HG03521 (cell line): Measurements from ENCODE around the gene CA12.

Experiments
- ATAC-seq: cut with Tn5 transposase; IDR thresholded peaks from one replicate; pipeline ENCODE4 v1.9.1; 2021; ENCODE audit warnings: mild to moderate bottlenecking, moderate library complexity; ENCODE audit not compliant: unreplicated experiment

CA12 gene

DNA sequence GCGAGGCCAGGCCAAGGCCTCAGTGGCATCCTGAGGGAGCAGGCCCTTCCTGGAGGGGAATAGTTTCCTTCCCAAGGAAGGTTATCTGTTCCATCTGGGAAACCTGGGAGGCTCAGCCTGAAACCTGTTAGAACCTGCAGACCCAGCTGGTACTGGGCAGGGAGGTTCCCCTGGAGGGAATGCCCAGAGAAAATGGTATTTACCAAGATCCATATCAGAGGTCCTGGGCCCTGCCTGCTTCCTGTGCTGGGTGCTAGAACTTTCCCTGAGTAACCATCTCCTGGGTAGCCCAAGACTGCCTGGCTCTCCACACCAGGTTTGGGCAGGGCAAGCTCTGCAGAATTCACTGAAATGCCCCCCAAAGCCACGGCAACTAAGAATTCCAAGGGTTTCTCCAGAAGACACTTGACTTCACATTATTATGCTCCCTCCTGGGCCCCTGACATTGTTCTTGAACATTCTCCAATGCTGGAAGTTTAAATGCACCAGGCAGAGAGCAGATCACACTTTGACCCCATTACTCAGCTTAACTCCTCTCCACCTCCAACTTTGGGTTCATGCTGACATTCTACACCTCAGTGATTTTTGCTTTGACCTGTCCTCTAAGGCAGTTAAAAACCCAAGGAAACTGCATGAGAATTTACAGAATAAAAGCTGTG lies 2.0 kb downstream of the CA12 start:
- ATAC-seq = no peak

DNA sequence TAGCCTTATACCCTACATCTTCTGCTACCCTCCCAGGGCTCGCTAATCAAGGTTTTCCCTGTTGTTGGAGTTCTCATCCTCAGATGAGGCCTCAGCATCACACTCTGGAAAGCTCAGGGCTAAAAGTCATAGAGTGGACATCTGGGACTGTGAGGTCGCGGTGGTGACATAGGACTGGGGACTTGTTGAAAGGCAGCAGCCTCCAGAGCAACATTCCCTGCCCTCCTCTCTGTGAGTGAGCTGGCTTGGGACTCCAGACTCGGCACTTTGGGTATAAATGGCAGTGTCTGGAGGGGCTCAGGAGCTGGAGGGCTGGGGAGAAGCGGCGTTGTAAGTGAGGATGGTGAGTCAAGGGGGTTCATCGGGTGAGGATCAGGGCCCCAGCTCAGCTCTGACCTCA lies 2.7 kb downstream of the CA12 start:
- ATAC-seq = no peak

- ATAC-seq = no peak
Observed at GRCh38 chr15:63374686-63375520, 6.7 kb downstream of the CA12 start.

DNA sequence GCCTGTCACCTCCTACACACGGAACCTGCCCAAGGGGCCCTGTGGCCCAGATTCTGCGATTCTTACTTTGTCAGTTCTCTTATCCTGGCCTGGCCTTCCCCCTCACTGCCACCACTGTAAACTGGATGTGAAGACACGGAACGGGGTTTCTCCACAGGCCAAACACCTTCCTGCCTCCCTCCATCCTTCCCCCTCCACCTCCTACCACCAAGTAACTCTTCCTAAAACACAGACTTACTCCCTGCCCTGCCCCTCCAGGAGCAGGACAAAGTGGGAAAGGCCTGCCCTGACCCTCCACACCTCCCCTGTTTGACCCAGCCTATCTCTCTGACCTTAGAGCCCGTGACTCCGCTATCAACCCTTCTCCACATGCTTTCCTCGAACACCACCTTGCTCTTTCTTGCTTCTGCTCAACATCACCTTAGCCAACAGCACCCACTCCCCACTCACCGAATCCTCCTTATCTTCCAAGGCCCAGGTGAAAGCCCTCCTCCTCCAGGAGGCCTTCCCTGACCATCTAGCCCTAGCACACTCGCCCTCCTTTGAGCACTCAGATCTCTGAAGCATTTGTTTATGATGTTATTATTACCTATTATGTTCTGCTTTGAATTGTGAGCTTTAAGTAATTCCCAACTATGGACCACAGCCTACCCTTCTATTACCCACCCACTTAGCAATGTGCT lies 7.6 kb downstream of the CA12 start:
- no peak for ATAC-seq

- ATAC-seq = no peak
Observed at GRCh38 chr15:63373330-63373729, 8.3 kb downstream of the CA12 start.

GRCh38 chr15:63372753-63373152 lies 8.9 kb downstream of the CA12 start:
- ATAC-seq = no peak

- ATAC-seq = no peak
Observed at GRCh38 chr15:63372018-63372705, 9.5 kb downstream of the CA12 start.

GRCh38 chr15:63371297-63371918 lies 10.2 kb downstream of the CA12 start:
- ATAC-seq = no peak

- no peak for ATAC-seq
Observed at GRCh38 chr15:63370764-63371163, 10.9 kb downstream of the CA12 start.

DNA sequence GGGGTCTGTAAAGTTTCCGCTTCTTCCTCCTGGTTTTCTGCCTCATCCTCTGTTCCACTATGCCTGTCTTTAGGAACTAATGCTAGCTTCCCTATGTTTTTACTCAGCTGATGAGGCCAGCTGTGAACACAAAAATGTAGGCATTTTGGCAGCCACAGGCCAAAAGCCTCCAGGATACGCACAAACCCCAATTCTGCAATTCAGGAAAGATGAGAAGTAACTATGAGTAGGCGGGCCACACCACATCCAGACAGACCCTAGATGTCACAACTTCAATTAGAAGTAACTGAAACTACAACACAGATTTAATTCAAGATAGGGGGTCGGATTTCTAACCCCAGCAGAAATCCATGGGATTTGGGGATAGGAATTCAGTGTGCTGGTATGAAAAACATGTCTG lies 11.9 kb downstream of the CA12 start:
- no peak for ATAC-seq

GRCh38 chr15:63369296-63369695 lies 12.3 kb downstream of the CA12 start:
- ATAC-seq = no peak

DNA sequence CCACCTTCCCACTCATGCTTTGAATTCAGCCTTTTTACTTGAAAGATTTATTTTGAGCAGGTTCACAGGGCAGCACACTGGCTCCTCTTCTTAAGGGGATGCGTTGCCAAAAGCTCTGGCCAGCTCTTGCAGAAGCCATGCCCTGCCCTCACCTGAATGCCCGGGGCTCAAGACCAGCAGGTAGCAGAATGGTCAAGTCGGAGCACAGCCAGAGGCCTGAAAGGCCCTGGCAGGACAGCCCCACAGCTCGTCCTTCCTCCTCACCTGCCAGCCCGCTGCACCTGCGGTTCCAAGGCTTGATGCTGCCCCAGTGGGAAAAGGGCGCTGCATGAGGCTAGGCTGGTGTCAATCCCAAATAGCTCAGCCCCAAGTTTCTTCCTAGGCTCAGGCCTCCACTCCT lies 13.1 kb downstream of the CA12 start:
- no peak for ATAC-seq

DNA sequence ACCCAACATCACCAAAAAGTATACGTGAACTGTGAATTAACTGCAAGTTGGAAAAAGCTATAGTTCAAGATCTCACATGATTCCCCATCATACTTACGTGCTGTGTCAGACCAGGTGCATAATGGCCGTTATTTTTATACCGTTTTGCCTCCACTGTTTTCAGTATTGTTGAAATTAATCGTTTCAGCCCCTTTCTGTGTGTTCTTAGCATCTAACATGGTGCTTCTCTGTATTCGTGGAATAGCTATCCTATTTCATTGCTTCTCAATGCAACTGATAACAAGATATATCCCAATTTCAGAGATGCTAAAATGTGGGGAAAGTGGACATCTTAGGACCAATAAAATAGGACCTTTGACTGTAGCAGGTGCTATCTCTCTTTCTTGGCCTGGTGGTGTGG lies 13.7 kb downstream of the CA12 start:
- ATAC-seq = no peak

GRCh38 chr15:63367390-63367789 lies 14.3 kb downstream of the CA12 start:
- ATAC-seq = no peak

DNA sequence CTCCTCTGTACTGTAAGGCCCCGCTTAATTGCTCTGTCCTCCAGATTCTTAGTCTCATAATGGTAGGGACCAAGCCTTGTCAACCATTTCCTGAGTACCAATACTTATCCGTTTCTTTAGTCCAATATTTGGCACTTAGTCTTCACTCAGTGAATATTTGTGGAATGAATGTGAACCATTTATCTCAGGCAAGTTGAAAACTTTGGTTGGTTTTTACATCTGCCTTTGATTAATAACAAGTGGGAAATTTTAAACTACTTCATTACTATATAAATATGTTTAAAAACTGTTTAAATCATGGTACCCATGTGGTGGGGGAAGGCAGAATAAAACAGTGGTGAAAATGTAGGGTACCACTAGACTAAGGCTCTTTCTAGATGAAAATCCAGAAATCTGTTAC lies 15.2 kb downstream of the CA12 start:
- ATAC-seq = no peak

- no peak for ATAC-seq
Observed at GRCh38 chr15:63365273-63365680, 16.4 kb downstream of the CA12 start.

DNA sequence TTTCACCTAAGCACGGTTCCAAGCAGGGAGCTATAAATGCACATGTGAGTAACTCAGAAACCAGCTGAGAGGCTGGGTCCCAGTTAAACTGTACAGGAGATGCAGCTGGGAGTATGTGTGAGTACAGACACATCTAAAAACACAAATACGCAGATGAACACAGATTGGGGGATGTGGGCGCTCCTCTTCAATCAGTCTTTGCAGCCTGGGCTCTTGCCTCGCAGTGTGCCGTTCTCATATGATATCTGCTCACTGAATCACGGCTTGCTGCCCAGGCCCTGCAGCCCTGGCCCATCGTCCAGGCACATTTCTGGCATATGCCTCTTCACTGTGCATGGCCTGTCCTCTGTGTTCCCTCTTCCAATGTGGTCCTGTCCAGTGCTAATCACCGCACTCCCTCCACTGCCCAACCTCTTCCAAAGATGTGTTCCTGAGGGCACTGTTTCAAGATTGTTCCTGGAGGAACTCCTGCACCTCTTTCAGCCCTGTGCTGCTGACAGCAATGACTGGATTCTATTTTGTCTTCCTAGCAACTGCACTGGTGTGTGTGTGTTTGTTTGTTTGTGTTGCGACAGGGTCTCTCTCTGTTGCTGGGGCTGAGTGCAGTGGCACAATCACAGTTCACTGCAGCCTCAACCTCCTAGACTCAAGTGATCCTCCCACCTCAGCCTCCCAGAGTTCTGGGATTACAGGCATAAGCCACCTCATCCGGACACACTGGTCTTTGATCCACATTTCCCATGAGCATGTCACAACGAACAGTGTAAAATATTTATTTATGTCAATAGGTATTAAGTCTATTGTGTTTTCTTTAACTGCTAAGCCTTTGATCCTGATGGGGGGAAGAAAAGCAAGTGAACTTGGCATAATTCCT lies 17.0 kb downstream of the CA12 start:
- ATAC-seq = no peak

DNA sequence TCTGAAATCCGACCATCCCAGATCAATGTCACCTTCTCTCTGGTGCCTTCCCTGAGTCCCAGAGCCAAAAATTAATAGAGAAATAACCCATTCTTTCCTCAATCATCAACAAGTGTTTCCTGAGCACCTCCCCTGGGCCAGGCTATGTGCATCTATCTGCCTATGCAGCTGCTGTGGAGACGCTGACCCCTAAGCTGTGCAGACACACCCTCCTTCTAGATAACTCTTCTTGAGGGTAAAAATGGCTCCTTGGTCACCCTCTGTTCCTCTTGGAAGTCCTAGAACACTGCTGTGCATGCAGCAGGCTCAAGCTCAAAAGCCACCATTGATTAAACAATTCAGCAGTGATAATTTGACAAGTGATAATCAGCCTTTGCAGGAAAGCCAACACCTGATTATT lies 18.4 kb downstream of the CA12 start:
- ATAC-seq = no peak

DNA sequence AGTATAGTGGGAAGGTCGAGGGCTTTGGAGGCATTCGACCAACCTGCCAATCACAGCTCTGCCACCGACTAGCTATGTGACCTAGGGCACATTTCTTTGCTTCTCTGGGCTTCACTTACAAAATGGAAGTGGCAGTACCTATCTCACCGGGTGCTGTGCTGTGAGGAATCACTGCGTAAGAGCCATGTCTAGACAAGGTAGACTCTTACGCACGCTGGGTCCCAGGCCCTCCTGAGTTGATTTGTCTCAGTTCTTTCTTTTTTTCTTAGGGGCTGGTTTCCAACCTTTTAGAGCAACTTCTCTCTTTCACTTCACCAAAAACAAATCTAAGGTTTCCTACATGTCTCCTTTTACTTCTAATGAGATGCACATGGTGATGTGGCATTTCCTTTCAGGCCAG lies 18.8 kb downstream of the CA12 start:
- ATAC-seq = no peak

- ATAC-seq = no peak
Observed at GRCh38 chr15:63362196-63362595, 19.4 kb downstream of the CA12 start.
